NCI-H82 (cell line): ENCODE results near the gene ENOX2.
A peak's percentile ranks its signal among the peaks of the same experiment; 100 is the strongest.

ENCODE experiments used
- DNase-seq: peaks from one replicate; lab custom pipeline; 2025; lab: John Stamatoyannopoulos, UW

The ENOX2 gene

GRCh38 chrX:130699618-130700017 is 203.4 kb downstream of the ENOX2 start:
- no peak for DNase-seq

DNA sequence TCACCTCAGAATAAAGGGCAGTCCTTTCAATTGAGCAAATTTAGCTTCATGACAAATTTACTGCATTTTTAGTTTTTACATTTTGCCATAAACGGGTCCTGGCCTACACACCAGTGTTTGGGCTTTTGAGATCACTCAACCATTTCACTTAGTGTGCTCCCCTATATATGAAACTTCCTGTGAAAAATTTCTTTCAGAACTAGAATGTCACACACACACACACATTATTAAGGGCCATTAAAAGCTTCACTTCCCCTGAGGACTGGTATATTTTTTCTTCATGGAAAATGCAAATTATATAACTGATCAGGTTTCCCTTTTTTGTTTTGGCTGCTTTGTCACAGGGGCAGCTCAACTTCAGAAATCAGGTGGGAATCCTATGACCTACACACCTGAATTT is 206.5 kb downstream of the ENOX2 start:
- no peak for DNase-seq

DNA sequence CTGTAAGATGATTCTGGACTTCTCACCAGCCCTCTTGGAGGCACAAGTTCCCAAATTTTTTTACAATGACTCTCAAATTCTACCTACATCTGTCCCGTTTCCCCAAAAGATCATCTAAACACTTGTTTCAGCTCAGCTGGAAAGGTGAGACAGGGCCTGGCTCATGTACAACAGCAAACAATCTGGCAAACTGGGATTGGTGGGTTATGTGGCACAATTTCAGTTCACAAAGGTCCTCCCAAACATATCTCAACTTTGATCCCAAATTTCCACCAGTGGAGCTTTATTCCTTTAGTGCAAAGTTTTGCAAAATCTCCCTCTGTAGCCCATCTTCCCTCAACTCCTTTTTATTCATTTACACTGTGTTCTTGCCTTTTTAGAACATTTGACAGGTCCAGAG is 207.1 kb downstream of the ENOX2 start:
- no peak for DNase-seq

- no peak for DNase-seq
These were observed 208.0 kb downstream of the ENOX2 start for GRCh38 chrX:130694983-130695382.

DNA sequence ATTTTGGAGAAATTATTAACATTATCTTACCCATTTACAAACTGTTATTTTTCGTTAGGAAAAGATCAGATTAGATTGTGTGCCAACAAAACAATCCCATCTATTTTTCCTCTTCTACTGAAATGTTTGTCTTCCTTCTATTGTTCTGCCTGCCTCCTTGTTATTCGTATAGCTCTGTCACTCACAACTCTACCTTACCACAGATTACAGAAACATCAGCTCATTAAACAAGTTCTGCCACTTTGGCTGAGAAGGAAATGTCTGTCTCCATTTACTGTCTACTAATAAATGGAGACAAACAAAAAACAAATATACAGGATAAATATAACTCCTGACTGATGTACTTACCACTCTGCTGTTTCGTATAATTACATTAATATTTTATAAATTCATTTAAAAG is 211.4 kb downstream of the ENOX2 start:
- no peak for DNase-seq

GRCh38 chrX:130688360-130688759 is 214.6 kb downstream of the ENOX2 start:
- DNase-seq, result no peak

- DNase-seq, result peak; percentile 82
These were observed 220.0 kb downstream of the ENOX2 start for GRCh38 chrX:130682990-130683389.

- DNase-seq, result no peak
These were observed 222.6 kb downstream of the ENOX2 start for GRCh38 chrX:130680164-130681035.

DNA sequence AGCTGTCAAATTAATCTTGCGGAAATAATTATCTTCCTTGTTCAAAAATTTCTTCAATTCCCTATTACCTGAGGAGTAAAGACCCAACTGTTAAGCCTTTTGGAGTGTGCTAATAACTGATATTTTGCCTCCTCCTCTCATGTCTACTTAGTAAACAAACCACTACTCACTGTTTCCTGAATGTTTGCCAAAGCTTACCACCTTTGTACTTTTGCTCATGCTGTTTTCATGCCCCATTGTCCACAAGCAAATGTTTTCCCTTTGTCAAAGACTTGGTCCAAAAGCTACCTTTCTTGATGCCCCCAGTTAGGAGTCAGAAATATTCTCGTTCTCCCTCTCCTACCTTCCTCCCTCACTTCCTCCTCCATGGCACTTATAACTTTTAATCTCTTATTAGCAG is 226.1 kb downstream of the ENOX2 start:
- no peak for DNase-seq

- no peak for DNase-seq
These were observed 230.8 kb downstream of the ENOX2 start for GRCh38 chrX:130672214-130672613.

DNA sequence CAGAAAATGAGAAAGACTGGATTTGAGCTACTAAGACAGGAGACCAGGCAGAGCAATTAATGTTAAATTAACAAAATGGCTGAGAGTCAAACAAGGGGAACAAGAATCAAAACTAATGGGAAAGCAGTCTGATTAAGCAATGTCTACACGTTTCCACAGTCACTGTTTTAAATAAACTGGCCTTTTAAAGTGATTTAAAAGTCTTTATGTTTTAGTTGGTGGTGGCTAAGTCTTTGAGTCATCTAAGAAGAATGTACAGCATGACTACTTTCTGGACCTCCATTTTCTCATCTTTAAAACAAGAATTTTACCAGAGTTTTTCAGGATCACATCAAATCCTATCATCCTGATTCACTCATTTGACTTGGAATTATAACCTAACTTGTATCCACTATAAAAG is 233.8 kb downstream of the ENOX2 start:
- no peak for DNase-seq

DNA sequence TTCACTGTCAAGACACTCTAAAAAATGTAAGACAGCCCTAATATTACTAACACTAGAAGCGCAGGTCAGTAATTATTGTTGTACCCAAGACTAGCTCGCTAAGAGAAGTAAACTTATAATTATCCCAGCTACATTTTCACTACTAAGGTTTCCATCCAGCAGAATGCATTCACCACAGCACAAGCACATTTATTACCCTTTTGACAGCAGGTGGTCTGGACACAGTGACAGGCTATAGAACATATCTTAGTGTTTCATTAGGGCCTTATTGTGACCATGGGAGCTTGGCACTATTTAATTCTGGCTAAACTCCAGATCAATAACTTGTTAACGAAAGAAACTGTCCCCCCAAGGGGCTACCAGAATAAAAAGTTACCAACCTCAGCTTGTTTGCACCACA is 237.7 kb downstream of the ENOX2 start:
- DNase-seq, result no peak

- DNase-seq, result no peak
These were observed 244.7 kb downstream of the ENOX2 start for GRCh38 chrX:130658310-130658709.

- DNase-seq, result no peak
These were observed 248.5 kb downstream of the ENOX2 start for GRCh38 chrX:130654409-130654950.

GRCh38 chrX:130652824-130653578 is 250.0 kb downstream of the ENOX2 start:
- no peak for DNase-seq

GRCh38 chrX:130649738-130650137 is 253.3 kb downstream of the ENOX2 start:
- DNase-seq, result no peak

- no peak for DNase-seq
These were observed 255.5 kb downstream of the ENOX2 start for GRCh38 chrX:130647468-130647867.

DNA sequence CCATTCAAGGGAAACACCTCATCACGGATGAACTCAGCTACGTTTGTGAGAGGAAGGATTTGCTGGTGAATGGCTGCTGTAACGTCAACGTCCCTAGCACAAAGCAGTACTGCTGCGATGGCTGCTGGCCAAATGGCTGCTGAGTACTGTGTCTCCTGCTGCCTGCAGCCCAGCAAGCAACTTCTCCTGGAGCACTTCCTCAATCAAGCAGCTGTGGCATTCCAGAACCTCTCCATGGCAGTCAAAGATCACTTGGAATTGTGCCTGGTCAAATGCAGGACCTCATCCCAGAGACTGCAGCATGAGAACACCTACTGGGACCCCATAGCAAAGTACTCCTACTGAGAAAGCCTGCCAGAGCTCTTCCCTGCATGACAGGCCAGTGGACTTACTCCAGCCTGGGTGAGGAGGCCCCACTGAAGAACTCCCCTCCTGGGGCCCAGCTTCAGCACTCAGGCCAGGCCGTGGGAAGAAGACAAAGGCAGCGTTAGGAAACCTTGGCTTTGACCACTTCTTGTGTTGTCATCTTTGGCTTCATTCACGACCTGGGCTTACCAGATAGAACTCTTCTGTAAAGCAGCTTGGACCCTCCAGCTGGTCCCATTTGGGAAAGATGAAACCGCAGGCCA is 256.9 kb downstream of the ENOX2 start:
- no peak for DNase-seq

DNA sequence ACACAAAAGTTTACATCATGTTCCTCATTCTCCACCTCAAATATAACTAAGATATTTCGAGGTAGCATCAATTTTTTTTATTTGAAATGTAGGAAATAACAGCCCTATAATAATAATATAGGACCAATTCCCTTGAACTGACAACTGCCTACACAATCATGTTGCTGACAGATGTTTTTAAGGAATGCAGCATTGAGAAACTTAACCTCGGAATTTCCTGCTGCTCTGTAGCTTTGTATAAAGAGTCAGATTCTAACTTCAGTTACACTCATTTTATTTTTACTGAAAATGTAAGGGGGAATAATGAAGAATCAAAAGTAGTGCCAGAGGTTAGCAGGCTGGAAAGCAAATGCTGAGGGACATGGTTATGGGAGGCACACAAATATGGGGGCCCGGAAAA is 265.4 kb downstream of the ENOX2 start:
- no peak for DNase-seq

DNA sequence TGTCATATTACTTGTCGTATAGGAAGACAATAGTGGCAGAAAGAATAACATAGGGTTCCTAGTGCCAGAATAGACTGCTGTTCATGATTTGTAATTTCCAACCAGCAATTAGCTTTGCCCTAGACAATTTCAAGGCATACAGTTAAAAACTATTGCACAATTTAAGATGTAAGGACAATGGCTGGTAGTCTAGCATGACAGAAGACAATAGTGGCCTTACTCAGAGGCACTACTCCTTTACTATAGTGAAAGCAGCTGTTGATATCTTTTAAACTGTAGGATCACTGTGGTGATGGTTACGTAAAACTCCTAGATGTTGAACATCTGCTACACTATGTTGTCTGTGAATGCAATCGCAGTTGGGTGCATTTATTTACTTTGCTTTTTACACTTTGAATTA is 266.7 kb downstream of the ENOX2 start:
- no peak for DNase-seq

- DNase-seq, result no peak
These were observed 272.0 kb downstream of the ENOX2 start for GRCh38 chrX:130631011-130631410.

DNA sequence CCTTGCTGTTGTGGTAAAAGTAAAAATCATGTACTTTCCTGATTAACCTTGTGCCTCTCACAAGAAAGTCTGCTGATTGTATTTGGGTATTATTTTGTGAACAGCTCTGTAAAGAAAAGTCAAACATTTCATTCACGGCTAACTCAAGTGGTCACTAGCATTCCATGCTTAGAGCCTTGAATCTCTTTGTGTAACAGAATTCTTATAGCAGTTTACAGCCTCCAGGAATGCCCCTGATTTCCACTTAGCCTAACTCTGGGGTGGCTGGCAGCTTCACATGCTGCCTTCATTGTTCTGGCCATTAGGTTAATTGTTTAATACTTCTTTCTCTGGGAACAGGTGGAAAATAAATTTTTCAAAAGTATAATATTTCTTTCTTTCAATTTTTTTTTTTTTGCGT is 274.5 kb downstream of the ENOX2 start:
- DNase-seq, result no peak

DNA sequence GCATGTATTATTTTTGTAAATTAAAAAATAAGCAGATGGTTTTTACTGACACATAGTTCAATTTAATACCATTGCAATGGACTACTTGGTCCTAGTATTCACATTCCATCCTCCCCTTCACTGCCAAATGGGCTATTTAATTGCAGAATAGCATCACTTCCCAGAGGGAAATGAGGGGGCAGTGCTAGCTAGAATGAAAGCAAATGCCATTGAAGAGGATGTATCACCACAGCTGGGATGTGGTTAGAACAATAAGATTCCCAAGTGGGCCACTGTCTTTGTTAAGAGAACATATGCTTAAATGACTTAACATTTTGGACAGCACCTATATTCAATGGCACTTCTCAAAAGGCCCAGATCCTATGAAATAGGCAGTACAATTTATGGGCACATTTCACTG is 276.5 kb downstream of the ENOX2 start:
- no peak for DNase-seq
